Caco-2 (cell line): ENCODE results near the gene LRRN1. TPM values are rescaled to one million over a fixed set of nuclear protein-coding genes. Genes with fewer than 3 reads are reported as not detected.

Source experiments
- BruUV-seq: library from RNA; stranded (reverse); fragments of 400-500 nt; replicated peaks from 2 replicates; lab custom pipeline; 2021; lab: Mats Ljungman, UMichigan
- CTCF ChIA-PET: fragments of 300-600 bp; sonication (Branson Sonifier 250); formaldehyde crosslinking; loops from one replicate; lab custom pipeline; 2022; ENCODE audit warnings: antibody characterized with exemption; lab: Charles Lee
- POLR2A ChIA-PET: fragments of 300-600 bp; sonication (Branson Sonifier 250); formaldehyde crosslinking; loops from one replicate; lab custom pipeline; 2022; ENCODE audit warnings: antibody characterized with exemption; lab: Charles Lee
- DNase-seq, 2 experiments: peaks; one replicate each; pipeline versions ENCODE4 v3.0.0 to v3.0.0-alpha.2; 2020 to 2022
- H3K27me3 ChIP-seq: replicated peaks from 2 replicates; pipeline ENCODE4 v1.6.0; 2011; ENCODE audit warnings: low read length; ENCODE audit not compliant: control insufficient read depth, insufficient read depth
- H3K36me3 ChIP-seq: 2 replicates; pipeline ENCODE4 v1.5.1; 2011; ENCODE audit warnings: low read length; ENCODE audit not compliant: control insufficient read depth, insufficient read depth
- H3K4me1 ChIP-seq: fragments of 250-450 bp; sonication (Bioruptor Pico); 2 replicates; pipeline ENCODE4 v1.5.1; 2020; ENCODE audit warnings: mild to moderate bottlenecking
- H3K4me3 ChIP-seq: 2 replicates; pipeline ENCODE4 v1.5.1; 2011; ENCODE audit warnings: low read depth, mild to moderate bottlenecking, control low read depth, low read length
- H3K9me3 ChIP-seq: fragments of 250-450 bp; sonication (Bioruptor Pico); 2 replicates; pipeline ENCODE4 v1.5.1; 2020; ENCODE audit warnings: mild to moderate bottlenecking, moderate library complexity
- H3K27ac Mint-ChIP-seq: one replicate; pipeline ENCODE4 v1.8.0; 2022; ENCODE audit warnings: mixed read lengths; ENCODE audit not compliant: unreplicated experiment
- H3K27me3 Mint-ChIP-seq: one replicate; pipeline ENCODE4 v1.8.0; 2022; ENCODE audit warnings: mixed read lengths; ENCODE audit not compliant: insufficient read depth, unreplicated experiment
- H3K36me3 Mint-ChIP-seq: one replicate; pipeline ENCODE4 v1.8.0; 2022; ENCODE audit warnings: mild to moderate bottlenecking, mixed read lengths; ENCODE audit not compliant: insufficient read depth, unreplicated experiment
- H3K4me1 Mint-ChIP-seq: one replicate; pipeline ENCODE4 v1.8.0; 2022; ENCODE audit warnings: low read depth, mixed read lengths; ENCODE audit not compliant: unreplicated experiment
- H3K4me3 Mint-ChIP-seq: one replicate; pipeline ENCODE4 v1.8.0; 2022; ENCODE audit warnings: mild to moderate bottlenecking, moderate library complexity, mixed read lengths; ENCODE audit not compliant: unreplicated experiment
- H3K9me3 Mint-ChIP-seq: one replicate; pipeline ENCODE4 v1.8.0; 2022; ENCODE audit warnings: mixed read lengths; ENCODE audit not compliant: unreplicated experiment
- CTCF ChIP-seq, 2 experiments: fragments of 200-600 bp in 1 of 2; IDR thresholded peaks; 1 replicate in 1 of 2; 2 replicates in 1 of 2; pipeline versions ENCODE4 v1.5.1 to v1.8.0; 2011 to 2022; ENCODE audit warnings: antibody characterized with exemption in 1 of 2, control low read depth in 1 of 2, inconsistent platforms in 1 of 2, low read depth in 1 of 2, low read length in 1 of 2, mild to moderate bottlenecking in 1 of 2, moderate library complexity in 1 of 2; ENCODE audit not compliant: insufficient read depth in 1 of 2, severe bottlenecking in 1 of 2, unreplicated experiment in 1 of 2
- intact Hi-C: fragments of 100-400 bp; cut with micrococcal nuclease; formaldehyde crosslinking; loops from one replicate; pipeline ENCODE4 v1.10.0; 2022; ENCODE audit not compliant: unreplicated experiment
- total RNA-seq: library from RNA; stranded (reverse); gene quantifications from 2 replicates; pipeline ENCODE4 v1.2.3, GENCODE V29; 2022

The LRRN1 gene
- total RNA-seq, 1 experiment from 2014 or later = 0.84 TPM

GRCh38 chr3:3847994-3848922 lies 49.0 kb downstream of the LRRN1 start:
- Mint-ChIP-seq H3K4me1 (no peaks in the 10 kb centered on the region), H3K4me3 (no peak overlapping the region), H3K9me3 (no peaks in the 10 kb centered on the region), H3K36me3 (no peaks in the 10 kb centered on the region), H3K27me3 (no peaks in the 10 kb centered on the region), H3K27ac (no peak overlapping the region)
- DNase-seq = no peak
- no peaks in the 10 kb centered on the region for H3K4me1 ChIP-seq
- TF ChIP-seq CTCF (IDR thresholded peaks at IDR 0.05; ENCODE audit: insufficient read depth in 1 of 2, low read depth in 1 of 2, low read length in 1 of 2, severe bottlenecking in 1 of 2, unreplicated experiment in 1 of 2) = no peak
- no peaks in the 10 kb centered on the region for H3K36me3 ChIP-seq
- intact Hi-C loops = no loop called here
- BruUV-seq = no TSS peak
- CTCF ChIA-PET = no interaction called here
- H3K27me3 ChIP-seq = no peaks in the 10 kb centered on the region
- no peaks in the 10 kb centered on the region for H3K9me3 ChIP-seq
- H3K4me3 ChIP-seq = no peak overlapping the region
- POLR2A ChIA-PET = no interaction called here

DNA sequence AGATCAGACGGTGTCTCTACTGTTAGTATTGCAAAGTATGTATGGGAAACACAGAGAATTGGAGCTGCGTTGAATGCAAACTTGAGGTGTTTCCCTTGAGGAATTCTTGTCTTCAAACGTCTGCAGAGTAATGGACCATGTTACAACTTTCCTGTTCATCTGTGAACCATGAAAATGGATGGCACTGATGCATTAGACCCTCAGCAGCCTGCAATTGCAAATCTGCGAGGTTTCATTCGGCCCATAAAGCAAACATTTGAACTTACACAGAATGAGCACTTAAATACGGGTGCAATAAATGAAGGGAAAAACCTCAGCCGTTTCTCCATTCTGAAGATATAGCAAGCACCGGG lies 49.7 kb downstream of the LRRN1 start:
- no peaks in the 10 kb centered on the region for H3K9me3 ChIP-seq
- no peaks in the 10 kb centered on the region for H3K9me3 Mint-ChIP-seq
- BruUV-seq = no TSS peak
- no peaks in the 10 kb centered on the region for H3K27me3 ChIP-seq
- H3K36me3 ChIP-seq = no peaks in the 10 kb centered on the region
- no peak overlapping the region for H3K4me3 Mint-ChIP-seq
- no peak overlapping the region for H3K27ac Mint-ChIP-seq
- H3K4me1 Mint-ChIP-seq = no peaks in the 10 kb centered on the region
- intact Hi-C loops = no loop called here
- H3K4me3 ChIP-seq = no peak overlapping the region
- no peak for TF ChIP-seq CTCF (IDR thresholded peaks at IDR 0.05; ENCODE audit: insufficient read depth in 1 of 2, low read depth in 1 of 2, low read length in 1 of 2, severe bottlenecking in 1 of 2, unreplicated experiment in 1 of 2)
- no peaks in the 10 kb centered on the region for H3K36me3 Mint-ChIP-seq
- ChIA-PET CTCF (no interaction called here), POLR2A (no interaction called here)
- H3K4me1 ChIP-seq = no peaks in the 10 kb centered on the region
- H3K27me3 Mint-ChIP-seq = no peaks in the 10 kb centered on the region
- no peak for DNase-seq

DNA sequence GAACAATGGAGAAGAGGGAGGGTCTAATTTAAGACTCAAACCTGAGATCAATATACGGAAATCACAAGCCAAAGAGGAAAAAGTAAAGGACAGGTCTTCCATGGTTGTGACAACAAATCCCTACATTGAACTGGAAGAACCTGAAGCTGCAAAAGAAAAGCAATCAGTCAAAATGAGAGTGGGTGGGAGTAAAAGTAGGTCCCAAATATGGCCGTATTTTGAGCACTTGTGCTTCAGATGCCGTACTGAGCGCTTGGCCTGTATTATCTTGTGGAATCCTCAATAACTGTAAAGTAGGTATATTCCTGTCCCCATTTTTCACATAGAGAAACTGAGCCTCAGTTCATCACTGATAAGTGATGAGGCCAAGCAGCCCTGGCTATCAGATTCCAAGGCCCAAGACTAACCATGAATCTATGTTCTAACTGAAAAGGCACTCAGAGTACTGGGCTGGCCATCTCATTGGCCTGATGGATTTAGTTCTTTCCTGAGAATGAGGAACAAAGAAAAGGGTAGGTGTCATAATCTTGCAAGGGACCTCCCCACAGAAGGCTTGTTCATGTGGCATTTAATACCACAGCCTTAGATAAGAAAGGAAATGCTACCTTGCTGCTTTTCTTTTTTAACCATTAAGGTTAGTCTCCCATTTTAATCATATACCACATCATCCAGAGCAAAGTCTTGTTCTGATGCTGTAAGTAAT lies 52.5 kb downstream of the LRRN1 start:
- DNase-seq = no peak
- H3K9me3 Mint-ChIP-seq = no peaks in the 10 kb centered on the region
- no peaks in the 10 kb centered on the region for H3K9me3 ChIP-seq
- H3K4me3 Mint-ChIP-seq = no peak overlapping the region
- ChIA-PET POLR2A (no interaction called here), CTCF (no interaction called here)
- H3K27me3 ChIP-seq = no peaks in the 10 kb centered on the region
- H3K4me1 ChIP-seq = no peaks in the 10 kb centered on the region
- no peak for TF ChIP-seq CTCF (IDR thresholded peaks at IDR 0.05; ENCODE audit: insufficient read depth in 1 of 2, low read depth in 1 of 2, low read length in 1 of 2, severe bottlenecking in 1 of 2, unreplicated experiment in 1 of 2)
- H3K27me3 Mint-ChIP-seq = no peaks in the 10 kb centered on the region
- H3K36me3 ChIP-seq = no peaks in the 10 kb centered on the region
- no peaks in the 10 kb centered on the region for H3K4me1 Mint-ChIP-seq
- intact Hi-C loops = no loop called here
- BruUV-seq = no TSS peak
- H3K36me3 Mint-ChIP-seq = no peaks in the 10 kb centered on the region
- H3K4me3 ChIP-seq = no peak overlapping the region
- no peak overlapping the region for H3K27ac Mint-ChIP-seq
